ENCODE data around the gene CSNK2B. TPM values are rescaled to one million over a fixed set of nuclear protein-coding genes. Genes with fewer than 3 reads are reported as not detected.

The CSNK2B gene
- total and polyA plus RNA-seq, 9 of the 15 experiments (the other 6 are each of a cell fraction or from before 2014, with no cell fraction given), result 120 to 1,126 (median 529) TPM

DNA sequence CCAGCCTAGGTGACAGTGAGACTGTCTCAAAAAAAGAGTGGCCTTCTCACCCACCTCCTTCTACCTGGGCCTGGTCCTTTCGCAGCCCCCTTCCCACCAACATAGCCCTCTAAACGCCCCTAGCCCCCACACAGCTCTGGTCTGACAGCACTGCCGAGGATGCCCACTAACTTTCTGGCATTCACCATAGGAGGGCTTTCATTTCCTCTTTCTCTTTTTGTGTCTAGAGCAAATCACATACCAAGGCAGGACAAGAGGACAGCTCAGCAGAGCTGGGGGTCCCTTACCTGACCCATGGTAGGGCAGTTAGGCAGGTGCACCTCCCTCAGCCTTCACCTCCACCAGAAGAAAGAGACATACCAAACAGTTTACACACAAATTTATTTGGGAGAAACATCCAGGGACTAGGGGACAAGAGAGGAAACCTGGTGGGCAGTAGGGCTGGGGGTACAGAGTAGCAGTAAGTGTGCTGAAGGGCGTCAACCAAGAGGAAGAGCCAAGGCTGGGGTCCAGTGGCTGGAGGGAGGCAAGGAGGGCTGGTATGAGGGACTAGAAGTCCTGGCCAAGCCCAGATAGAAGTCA is 10.5 kb downstream of the CSNK2B start (continued):
- TF ChIP-seq FOS (IDR thresholded peaks at IDR 0.05; ENCODE audit: extremely low read depth, insufficient read length), result no peak

DNA sequence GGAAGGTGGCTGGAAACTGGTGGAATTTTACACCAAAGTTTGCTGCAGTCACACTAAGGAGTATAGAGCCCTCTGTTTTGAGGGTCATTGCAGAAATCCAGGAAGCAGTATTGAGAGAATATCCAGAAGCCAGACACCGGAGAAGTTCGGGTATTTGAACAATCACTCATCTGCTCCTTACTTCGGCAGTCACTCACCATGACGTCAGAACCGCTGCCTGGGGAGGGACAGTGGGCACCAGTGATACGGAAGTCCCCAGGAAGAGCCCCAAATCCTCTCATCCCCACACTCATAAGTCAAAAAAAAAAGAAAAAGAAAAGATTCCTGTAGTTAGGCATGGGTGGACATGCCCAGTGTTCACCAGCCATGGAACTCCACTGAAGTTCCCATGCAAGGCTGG is 11.0 kb downstream of the CSNK2B start:
- 6% methylated on average over 6 of the region's 6 CpGs for WGBS (ENCODE audit: insufficient coverage, low coverage, missing lambda C conversion rate)
- in situ Hi-C loops (cut with MboI) (no loop called here), intact Hi-C loops (cut with micrococcal nuclease) (no loop called here)
- Histone ChIP-seq H3K36me3 (ENCODE audit: control insufficient read depth, insufficient read depth, low read length) (peaks cover 21% of the 10 kb centered on the region), H3K4me1 (replicated peaks in 1 of 2; ENCODE audit: control insufficient read depth in 2 of 2, insufficient read depth in 2 of 2, low read length in 2 of 2) (peaks cover 9 to 12% of the 10 kb centered on the region in 2 experiments), H4K20me1 (replicated peaks; ENCODE audit: control insufficient read depth, insufficient read depth, low read length) (no peaks in the 10 kb centered on the region), H3K27ac (ENCODE audit: extremely low read depth, low read depth, low read length) (no peak overlapping the region), H2AFZ (ENCODE audit: low read depth, low read length) (peak overlapping the region; percentile 79), H3K4me3 (no peak overlapping the region), H3K27me3 (ENCODE audit: control insufficient read depth in 2 of 2, insufficient read depth in 2 of 2, low read length in 2 of 2) (no peaks in the 10 kb centered on the region), H3K4me2 (ENCODE audit: insufficient read depth, low read length) (peak overlapping the region; percentile 39), H3K9me1 (ENCODE audit: control insufficient read depth, insufficient read depth, low read length) (no peaks in the 10 kb centered on the region), H3K79me2 (ENCODE audit: control insufficient read depth, insufficient read depth, low read length) (no peaks in the 10 kb centered on the region), H3K9ac (ENCODE audit: insufficient read depth in 1 of 2, low read depth in 2 of 2, low read length in 2 of 2) (peak overlapping the region; percentile 16 to 70; a peak in 2 of 4 replicates), H3K9me3 (replicated peaks; ENCODE audit: control insufficient read depth, insufficient read depth, low read depth, low read length) (no peaks in the 10 kb centered on the region)
- BruUV-seq (replicated peaks), result no TSS peak
- FAIRE-seq (peak; percentile 29), DNase-seq (ENCODE audit: extremely low read depth in 1 of 4, low spot score in 3 of 4) (peak in 3 of 4 experiments; percentile 53 to 73 (median 71)), ATAC-seq (peak; percentile 38)
- CTCF ChIA-PET (ENCODE audit: low intra/inter-chr PET ratio), result interaction anchor here (0.5 kb wide), 1 partner anchor 11 kb away, joined by 5 read pairs; the partner anchor contains the start of gene CSNK2B
- POLR2A ChIA-PET, result interaction anchor here (1.9 to 2.5 kb wide), 3 partner anchors 12 to 17 kb away, joined by 8 to 33 read pairs (median 14); partner anchors contain the start of genes CSNK2B and GPANK1
- TF ChIP-seq TCF15 (CRISPR knock-in tag; IDR thresholded peaks at IDR 0.05), result 0 out of 2 replicates have a peak, but pooled peaks have one; percentile 35
- TF ChIP-seq ZBTB17 (CRISPR knock-in tag; IDR thresholded peaks at IDR 0.05), result 0 out of 2 replicates have a peak, but pooled peaks have one; percentile 47
- TF ChIP-seq RBM39 (optimal IDR thresholded peaks at IDR 0.05; ENCODE audit: low read depth, low read length), result peak; percentile 11
- TF ChIP-seq, protein P1, sequence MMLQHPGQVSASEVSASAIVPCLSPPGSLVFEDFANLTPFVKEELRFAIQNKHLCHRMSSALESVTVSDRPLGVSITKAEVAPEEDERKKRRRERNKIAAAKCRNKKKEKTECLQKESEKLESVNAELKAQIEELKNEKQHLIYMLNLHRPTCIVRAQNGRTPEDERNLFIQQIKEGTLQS (IDR thresholded peaks at IDR 0.05), result peak; percentile 89
- TF ChIP-seq, protein P1 (CRISPR knock-in tag; conservative IDR thresholded peaks at IDR 0.05), result no peak
- TF ChIP-seq ZNF75A (CRISPR knock-in tag; IDR thresholded peaks at IDR 0.05), result no peak
- TF ChIP-seq ATF7 (IDR thresholded peaks at IDR 0.05), result peak; percentile 94
- TF ChIP-seq, protein P2, sequence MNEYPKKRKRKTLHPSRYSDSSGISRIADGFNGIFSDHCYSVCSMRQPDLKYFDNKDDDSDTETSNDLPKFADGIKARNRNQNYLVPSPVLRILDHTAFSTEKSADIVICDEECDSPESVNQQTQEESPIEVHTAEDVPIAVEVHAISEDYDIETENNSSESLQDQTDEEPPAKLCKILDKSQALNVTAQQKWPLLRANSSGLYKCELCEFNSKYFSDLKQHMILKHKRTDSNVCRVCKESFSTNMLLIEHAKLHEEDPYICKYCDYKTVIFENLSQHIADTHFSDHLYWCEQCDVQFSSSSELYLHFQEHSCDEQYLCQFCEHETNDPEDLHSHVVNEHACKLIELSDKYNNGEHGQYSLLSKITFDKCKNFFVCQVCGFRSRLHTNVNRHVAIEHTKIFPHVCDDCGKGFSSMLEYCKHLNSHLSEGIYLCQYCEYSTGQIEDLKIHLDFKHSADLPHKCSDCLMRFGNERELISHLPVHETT (CRISPR knock-in tag; conservative IDR thresholded peaks at IDR 0.05 in 1 of 2, IDR thresholded peaks at IDR 0.05 in 1 of 2), result 0 out of 4 replicates have a peak, but pooled peaks of 1 of the 2 experiments have one; percentile 40
- TF ChIP-seq MYC (IDR thresholded peaks at IDR 0.05; ENCODE audit: low read depth, low read length), result 0 out of 2 replicates have a peak, but pooled peaks have one; percentile 24
- no peak for TF ChIP-seq MYC (CRISPR knock-in tag; IDR thresholded peaks at IDR 0.05; ENCODE audit: borderline replicate concordance, low read depth)
- TF ChIP-seq L3MBTL2 (IDR thresholded peaks at IDR 0.05), result 0 out of 2 replicates have a peak, but pooled peaks have one; percentile 29
- 0 out of 2 replicates have a peak, but pooled peaks have one; percentile 31 for TF ChIP-seq ZNF444 (CRISPR knock-in tag; IDR thresholded peaks at IDR 0.05)
- TF ChIP-seq PHF8 (IDR thresholded peaks at IDR 0.05; ENCODE audit: borderline replicate concordance, low read length), result no peak
- TF ChIP-seq SIN3A (IDR thresholded peaks at IDR 0.05; ENCODE audit: borderline replicate concordance in 2 of 2, control insufficient read depth in 1 of 2, low read depth in 2 of 2, low read length in 2 of 2), result no peak
- 0 out of 2 replicates have a peak, but pooled peaks have one; percentile 16 for TF ChIP-seq ATF4 (CRISPR knock-in tag; IDR thresholded peaks at IDR 0.05)
